GM12873 (cell line): ENCODE results near the gene TRAPPC10.

Source experiments
- TF ChIP-seq, protein P1 (sequence below): IDR thresholded peaks from 2 replicates; pipeline ENCODE4 v1.5.1; 2012; ENCODE audit warnings: low read depth, mild to moderate bottlenecking, moderate library complexity, low read length, control low read depth; ENCODE audit not compliant: insufficient read depth; ENCODE audit errors: missing control alignments

The TRAPPC10 gene

DNA sequence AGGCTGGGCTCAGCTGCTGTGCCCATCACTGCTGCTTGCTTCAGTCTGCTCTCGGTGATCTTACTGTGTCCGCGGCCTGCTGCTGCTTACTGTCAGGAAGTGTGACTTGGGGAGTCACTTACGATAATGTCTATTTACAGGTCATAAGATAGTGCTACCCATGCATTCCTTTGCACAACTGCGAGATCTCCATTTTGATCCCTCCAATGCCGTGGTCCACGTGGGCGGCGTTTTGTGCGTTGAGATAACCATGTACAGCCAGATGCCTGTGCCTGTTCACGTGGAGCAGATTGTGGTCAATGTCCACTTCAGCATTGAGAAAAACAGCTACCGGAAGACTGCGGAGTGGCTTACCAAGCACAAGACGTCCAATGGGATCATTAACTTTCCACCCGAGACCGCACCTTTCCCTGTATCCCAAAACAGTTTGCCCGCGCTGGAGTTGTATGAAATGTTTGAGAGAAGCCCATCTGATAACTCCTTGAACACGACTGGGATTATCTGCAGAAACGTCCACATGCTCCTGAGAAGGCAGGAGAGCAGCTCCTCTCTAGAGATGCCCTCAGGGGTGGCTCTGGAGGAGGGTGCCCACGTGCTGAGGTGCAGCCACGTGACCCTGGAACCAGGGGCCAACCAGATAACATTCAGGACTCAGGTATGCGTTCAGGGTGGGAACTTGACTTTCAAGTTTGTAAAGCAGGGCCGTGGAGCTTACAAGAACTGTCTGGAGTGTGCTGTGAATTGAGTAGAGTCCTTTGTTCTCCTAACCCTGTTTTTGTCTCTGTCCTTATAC is 70.7 kb downstream of the TRAPPC10 start:
- TF ChIP-seq, protein P1, sequence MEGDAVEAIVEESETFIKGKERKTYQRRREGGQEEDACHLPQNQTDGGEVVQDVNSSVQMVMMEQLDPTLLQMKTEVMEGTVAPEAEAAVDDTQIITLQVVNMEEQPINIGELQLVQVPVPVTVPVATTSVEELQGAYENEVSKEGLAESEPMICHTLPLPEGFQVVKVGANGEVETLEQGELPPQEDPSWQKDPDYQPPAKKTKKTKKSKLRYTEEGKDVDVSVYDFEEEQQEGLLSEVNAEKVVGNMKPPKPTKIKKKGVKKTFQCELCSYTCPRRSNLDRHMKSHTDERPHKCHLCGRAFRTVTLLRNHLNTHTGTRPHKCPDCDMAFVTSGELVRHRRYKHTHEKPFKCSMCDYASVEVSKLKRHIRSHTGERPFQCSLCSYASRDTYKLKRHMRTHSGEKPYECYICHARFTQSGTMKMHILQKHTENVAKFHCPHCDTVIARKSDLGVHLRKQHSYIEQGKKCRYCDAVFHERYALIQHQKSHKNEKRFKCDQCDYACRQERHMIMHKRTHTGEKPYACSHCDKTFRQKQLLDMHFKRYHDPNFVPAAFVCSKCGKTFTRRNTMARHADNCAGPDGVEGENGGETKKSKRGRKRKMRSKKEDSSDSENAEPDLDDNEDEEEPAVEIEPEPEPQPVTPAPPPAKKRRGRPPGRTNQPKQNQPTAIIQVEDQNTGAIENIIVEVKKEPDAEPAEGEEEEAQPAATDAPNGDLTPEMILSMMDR: no peak

DNA sequence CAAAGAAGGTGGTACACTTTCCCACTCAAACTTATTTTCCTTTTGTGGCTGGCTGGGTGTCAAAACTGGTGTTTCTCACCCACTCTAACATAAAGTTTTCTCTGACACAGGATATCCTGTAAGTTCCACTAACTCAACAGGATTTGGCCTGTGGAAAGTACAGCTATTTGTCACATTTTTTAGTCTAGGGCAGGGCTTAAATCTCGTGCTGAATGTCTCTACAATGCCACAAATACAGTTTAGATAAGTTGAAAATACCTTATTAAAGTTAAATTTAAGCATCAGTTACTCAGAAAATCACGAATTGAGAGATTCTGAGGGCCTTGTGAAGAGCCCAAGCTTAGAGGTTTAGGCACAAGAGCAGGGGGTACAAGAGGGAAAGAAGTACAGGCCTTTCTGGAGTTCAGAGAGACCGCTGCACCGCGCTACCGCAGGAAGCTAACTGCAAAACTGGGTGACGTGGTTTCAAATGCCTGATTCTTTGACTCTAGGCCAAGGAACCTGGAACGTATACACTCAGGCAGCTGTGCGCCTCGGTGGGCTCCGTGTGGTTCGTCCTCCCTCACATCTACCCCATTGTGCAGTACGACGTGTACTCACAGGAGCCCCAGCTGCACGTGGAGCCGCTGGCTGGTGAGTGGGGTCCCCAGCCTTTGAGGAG is 71.7 kb downstream of the TRAPPC10 start:
- TF ChIP-seq, protein P1: no peak

DNA sequence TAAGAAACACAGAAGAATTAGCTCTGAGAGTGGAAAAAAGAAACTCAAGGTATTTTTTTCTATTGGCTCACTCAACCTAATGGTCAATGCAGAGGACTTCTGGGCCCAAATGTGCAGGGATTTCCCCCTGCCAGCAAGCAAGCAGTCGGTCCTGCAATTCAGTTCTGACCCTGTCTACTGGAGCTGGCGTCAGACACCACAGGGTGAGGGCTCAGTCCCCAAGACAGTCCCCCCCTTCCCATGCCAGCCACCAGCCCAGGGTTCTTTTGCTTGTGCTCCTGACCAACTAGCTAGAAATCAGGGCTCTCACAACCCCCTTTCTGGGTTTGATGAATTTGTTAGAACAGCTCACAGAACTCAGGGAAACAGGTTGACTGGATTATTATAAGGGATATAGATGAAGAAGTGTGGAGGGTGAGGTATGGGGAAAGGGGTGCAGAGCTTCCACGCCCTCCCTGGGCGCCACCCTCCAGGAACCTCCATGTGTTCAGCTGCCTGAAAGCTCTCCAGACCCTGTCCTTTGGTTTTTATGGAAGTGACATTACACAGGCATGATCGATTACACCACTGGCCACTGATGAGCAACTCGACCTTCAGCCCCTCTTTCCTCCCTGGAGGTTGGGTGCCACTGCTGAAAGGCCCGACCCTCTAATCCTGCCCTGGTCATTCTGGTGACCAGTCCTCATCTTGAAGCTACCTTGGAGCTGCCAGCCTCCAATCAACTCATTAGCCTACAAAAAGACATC is 72.6 kb downstream of the TRAPPC10 start:
- TF ChIP-seq, protein P1: no peak

GRCh38 chr21:44085491-44086321 is 73.6 kb downstream of the TRAPPC10 start:
- TF ChIP-seq, protein P1: no peak

GRCh38 chr21:44086636-44087425 is 74.7 kb downstream of the TRAPPC10 start:
- TF ChIP-seq, protein P1: no peak

GRCh38 chr21:44087426-44088400 is 75.6 kb downstream of the TRAPPC10 start:
- TF ChIP-seq, protein P1: no peak
